Mesendoderm (in vitro differentiated cells): ENCODE measurements around the gene HAPLN1. TPM values are rescaled to one million over a fixed set of nuclear protein-coding genes. Genes with fewer than 3 reads are reported as not detected.
A peak's percentile ranks its signal among the peaks of the same experiment; 100 is the strongest.

ENCODE experiments used
- DNase-seq: peaks from one replicate; pipeline ENCODE4 v3.0.0; 2013
- H2AK5ac ChIP-seq: 2 replicates; pipeline ENCODE4 v1.6.1; 2013; ENCODE audit warnings: low read length, inconsistent platforms
- H2BK120ac ChIP-seq: 2 replicates; pipeline ENCODE4 v1.6.1; 2013; ENCODE audit warnings: low read depth, mild to moderate bottlenecking, low read length, moderate library complexity, mixed read lengths
- H2BK15ac ChIP-seq: replicated peaks from 2 replicates; pipeline ENCODE4 v1.6.1; 2013; ENCODE audit warnings: low read depth, mild to moderate bottlenecking, moderate library complexity
- H2BK5ac ChIP-seq: 2 replicates; pipeline ENCODE4 v1.6.1; 2013; ENCODE audit warnings: low read length, inconsistent platforms
- H3K18ac ChIP-seq: 2 replicates; pipeline ENCODE4 v1.6.1; 2013; ENCODE audit warnings: mild to moderate bottlenecking, low read length, mixed read lengths
- H3K23ac ChIP-seq: one replicate; pipeline ENCODE4 v1.6.1; 2013; ENCODE audit warnings: low read length
- H3K27ac ChIP-seq: 2 replicates; pipeline ENCODE4 v1.5.1; 2013; ENCODE audit warnings: low read depth, mild to moderate bottlenecking, inconsistent platforms, low read length, moderate library complexity
- H3K27me3 ChIP-seq: 2 replicates; pipeline ENCODE4 v1.6.1; 2013; ENCODE audit warnings: low read length, control low read depth, mild to moderate bottlenecking, inconsistent platforms; ENCODE audit not compliant: insufficient read depth, poor library complexity
- H3K36me3 ChIP-seq: 2 replicates; pipeline ENCODE4 v1.6.1; 2013; ENCODE audit warnings: low read length, inconsistent platforms; ENCODE audit not compliant: control insufficient read depth, insufficient read depth
- H3K4ac ChIP-seq: one replicate; pipeline ENCODE4 v1.6.1; 2013; ENCODE audit warnings: low read depth, mild to moderate bottlenecking, low read length, moderate library complexity
- H3K4me1 ChIP-seq: 2 replicates; pipeline ENCODE4 v1.6.1; 2013; ENCODE audit warnings: low read depth, low read length, inconsistent platforms; ENCODE audit not compliant: control insufficient read depth
- H3K4me2 ChIP-seq: 2 replicates; pipeline ENCODE4 v1.6.1; 2013; ENCODE audit warnings: low read length
- H3K4me3 ChIP-seq: 2 replicates; pipeline ENCODE4 v1.5.1; 2013; ENCODE audit warnings: mild to moderate bottlenecking, low read length
- H3K56ac ChIP-seq: one replicate; pipeline ENCODE4 v1.6.1; 2013; ENCODE audit warnings: low read length
- H3K79me1 ChIP-seq: 2 replicates; pipeline ENCODE4 v1.6.1; 2013; ENCODE audit warnings: low read length, inconsistent platforms
- H3K79me2 ChIP-seq: 2 replicates; pipeline ENCODE4 v1.6.1; 2013; ENCODE audit warnings: mild to moderate bottlenecking, low read length; ENCODE audit not compliant: control insufficient read depth, insufficient read depth
- H3K9ac ChIP-seq: 2 replicates; pipeline ENCODE4 v1.6.1; 2013; ENCODE audit warnings: low read length, inconsistent platforms
- H4K5ac ChIP-seq: one replicate; pipeline ENCODE4 v1.6.1; 2013; ENCODE audit warnings: low read length
- H4K8ac ChIP-seq: one replicate; pipeline ENCODE4 v1.6.1; 2013; ENCODE audit warnings: low read depth, mild to moderate bottlenecking, control low read depth, low read length, moderate library complexity
- WGBS: extraction: QIAGEN DNeasy Blood & Tissue Kit; methylation state at CpG from one replicate; pipeline ENCODE4 v1.1.7; 2013; ENCODE audit warnings: low lambda C conversion rate, missing lambda C conversion rate; ENCODE audit not compliant: insufficient coverage; ENCODE audit errors: extremely low coverage; 5-methylcytosine and 5-hydroxymethylcytosine counted together
- small RNA-seq: library from polyadenylated mRNA; stranded (forward); fragments of <200 nt; extraction: miRNeasy Mini kit (QIAGEN cat#:217004); gene quantifications from one replicate; pipeline ENCODE3, GENCODE V24; 2013; ENCODE audit not compliant: insufficient read depth

Gene HAPLN1

DNA sequence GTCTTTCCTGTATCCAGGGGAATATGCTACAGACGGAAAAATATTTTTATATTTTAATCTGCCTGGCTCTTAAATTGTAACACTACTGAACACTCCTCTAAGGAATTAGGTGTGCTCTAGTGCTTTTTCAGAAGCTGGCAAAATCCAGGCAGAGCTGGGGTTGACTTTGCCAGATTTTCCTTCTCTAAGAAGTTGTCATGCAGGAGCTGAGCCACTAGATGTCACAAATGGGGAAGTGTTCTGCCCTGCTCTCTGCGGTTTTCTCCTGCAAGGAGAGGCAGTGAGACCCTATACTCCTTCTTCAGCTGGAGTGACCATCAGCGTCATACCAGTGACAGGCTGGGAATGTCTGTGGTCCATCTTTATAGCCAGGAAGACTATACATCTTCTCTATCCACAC, 112.5 kb downstream of the HAPLN1 start:
- no peaks in the 10 kb centered on the region for H3K27me3 ChIP-seq
- H3K56ac ChIP-seq = no peak overlapping the region
- H3K4me1 ChIP-seq = no peaks in the 10 kb centered on the region
- H2BK15ac ChIP-seq = no peak overlapping the region
- no peak overlapping the region for H4K5ac ChIP-seq
- no peak overlapping the region for H3K9ac ChIP-seq
- no peak overlapping the region for H3K18ac ChIP-seq
- H3K4ac ChIP-seq = no peak overlapping the region
- no peak overlapping the region for H2BK5ac ChIP-seq
- no peak overlapping the region for H3K23ac ChIP-seq
- H3K79me2 ChIP-seq = no peaks in the 10 kb centered on the region
- no peaks in the 10 kb centered on the region for H3K79me1 ChIP-seq
- DNase-seq = peak; percentile 84
- WGBS = no CpG with 5 or more reads among the region's 3 CpGs
- no peak overlapping the region for H3K4me3 ChIP-seq
- no peaks in the 10 kb centered on the region for H3K36me3 ChIP-seq
- H2AK5ac ChIP-seq = no peak overlapping the region
- H3K27ac ChIP-seq = no peak overlapping the region
- H4K8ac ChIP-seq = no peak overlapping the region
- H3K4me2 ChIP-seq = no peak overlapping the region
- no peak overlapping the region for H2BK120ac ChIP-seq

DNA sequence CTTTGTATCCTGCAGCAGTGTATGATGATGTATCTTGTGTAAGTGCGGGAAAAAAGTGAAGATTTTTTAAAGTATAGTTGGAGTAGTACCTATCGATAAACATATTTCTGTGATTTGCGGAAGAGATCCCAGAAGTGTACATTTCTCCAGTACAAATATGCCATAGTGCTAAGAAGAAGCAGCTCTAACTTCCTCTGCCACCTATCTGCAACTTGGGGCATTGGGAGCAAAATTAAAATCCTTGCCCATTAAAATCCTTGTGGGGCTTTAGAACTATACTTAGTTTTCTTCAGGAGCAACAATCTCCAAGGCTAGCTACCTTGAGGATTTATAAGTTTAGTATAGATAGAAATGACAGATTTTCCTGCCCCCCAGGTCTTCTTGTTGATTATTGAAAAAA, 125.4 kb downstream of the HAPLN1 start:
- no peak overlapping the region for H3K4me3 ChIP-seq
- no peaks in the 10 kb centered on the region for H3K79me2 ChIP-seq
- no peak overlapping the region for H3K4me2 ChIP-seq
- H2BK15ac ChIP-seq = no peak overlapping the region
- H3K27ac ChIP-seq = no peak overlapping the region
- H2BK5ac ChIP-seq = no peak overlapping the region
- no peaks in the 10 kb centered on the region for H3K4me1 ChIP-seq
- H4K5ac ChIP-seq = no peak overlapping the region
- 100% methylated on average over 2 of the region's 3 CpGs for WGBS
- H3K23ac ChIP-seq = no peak overlapping the region
- H3K36me3 ChIP-seq = no peaks in the 10 kb centered on the region
- no peak overlapping the region for H2AK5ac ChIP-seq
- H3K79me1 ChIP-seq = no peaks in the 10 kb centered on the region
- no peak overlapping the region for H3K4ac ChIP-seq
- H3K27me3 ChIP-seq = no peaks in the 10 kb centered on the region
- no peak for DNase-seq
- no peak overlapping the region for H3K18ac ChIP-seq
- no peak overlapping the region for H2BK120ac ChIP-seq
- H3K56ac ChIP-seq = no peak overlapping the region
- H4K8ac ChIP-seq = no peak overlapping the region
- H3K9ac ChIP-seq = no peak overlapping the region

DNA sequence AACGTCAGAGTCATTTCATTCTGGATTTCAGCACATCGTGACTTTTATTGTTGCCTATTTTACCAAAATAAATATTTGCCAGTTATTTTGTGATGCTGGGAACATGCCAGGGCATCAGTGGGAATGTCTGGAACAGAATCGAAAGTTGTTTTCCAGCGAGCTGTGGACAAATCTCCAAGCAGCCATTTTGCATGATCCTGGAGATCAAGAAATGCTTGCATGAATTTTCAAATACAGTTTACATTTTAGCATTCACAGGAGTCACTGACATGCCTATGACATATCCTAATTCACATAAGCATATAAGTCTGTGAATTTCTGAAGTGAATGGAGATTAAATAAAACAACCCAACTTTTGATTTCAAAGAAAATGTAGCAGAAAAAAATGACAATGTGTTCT, 129.7 kb downstream of the HAPLN1 start:
- Histone ChIP-seq H3K56ac (no peak overlapping the region), H3K4me2 (no peak overlapping the region), H3K79me2 (no peaks in the 10 kb centered on the region), H3K27ac (no peak overlapping the region), H3K27me3 (no peaks in the 10 kb centered on the region), H3K18ac (no peak overlapping the region), H3K4ac (no peak overlapping the region), H3K23ac (no peak overlapping the region), H3K9ac (no peak overlapping the region), H3K4me3 (no peak overlapping the region), H2BK5ac (no peak overlapping the region), H2BK15ac (no peak overlapping the region), H3K79me1 (no peaks in the 10 kb centered on the region), H4K8ac (no peak overlapping the region), H4K5ac (no peak overlapping the region), H2AK5ac (no peak overlapping the region), H2BK120ac (no peak overlapping the region), H3K4me1 (no peaks in the 10 kb centered on the region), H3K36me3 (no peaks in the 10 kb centered on the region)
- no CpG with 5 or more reads among the region's 4 CpGs for WGBS
- DNase-seq = no peak

DNA sequence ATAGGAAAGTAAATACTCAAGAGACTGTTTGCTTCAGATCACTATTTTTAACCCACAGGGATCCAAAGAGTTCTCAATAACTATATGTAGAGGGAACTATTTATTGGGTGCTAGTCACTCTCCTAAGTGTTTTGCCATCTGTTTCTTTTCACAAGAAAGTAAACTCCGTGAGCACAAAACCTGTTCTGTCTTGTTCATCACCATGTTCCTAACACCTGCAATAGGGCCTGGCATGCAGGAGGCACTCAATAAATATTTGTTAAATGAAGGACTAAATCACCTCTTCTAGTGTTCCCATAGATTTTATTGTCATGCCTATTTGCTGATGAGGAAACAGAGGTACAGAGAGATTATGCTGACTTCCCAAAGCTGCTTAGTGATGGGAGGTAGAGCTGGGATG, 130.9 kb downstream of the HAPLN1 start:
- no peak overlapping the region for H2BK15ac ChIP-seq

More for the DNA sequence above, 130.9 kb downstream of the HAPLN1 start:
- Histone ChIP-seq H3K9ac (no peak overlapping the region), H3K4ac (no peak overlapping the region), H3K4me3 (no peak overlapping the region), H4K8ac (no peak overlapping the region), H3K79me1 (no peaks in the 10 kb centered on the region), H3K18ac (no peak overlapping the region), H3K79me2 (no peaks in the 10 kb centered on the region), H3K4me2 (no peak overlapping the region), H4K5ac (no peak overlapping the region), H2BK5ac (no peak overlapping the region), H3K56ac (no peak overlapping the region), H3K27ac (no peak overlapping the region), H3K23ac (no peak overlapping the region), H3K27me3 (no peaks in the 10 kb centered on the region), H3K36me3 (no peaks in the 10 kb centered on the region), H3K4me1 (peaks cover 1% of the 10 kb centered on the region), H2BK120ac (no peak overlapping the region), H2AK5ac (no peak overlapping the region)
- DNase-seq = no peak
- no CpG with 5 or more reads among the region's 1 CpG for WGBS

Small RNA genes lying within 50 kb of the gene (small RNA-seq; reads per million reads assigned to genes)
- gene RN7SKP295 (not detected), gene RNU6-620P (not detected)
